NCI-H446 (cell line): ENCODE results near the gene AEN.

Experiments used
- DNase-seq, 2 experiments: peaks; one replicate each; lab custom pipeline; 2025; lab: John Stamatoyannopoulos, UW

AEN gene

GRCh38 chr15:88678755-88679154 is 57.6 kb downstream of the AEN start:
- DNase-seq: no peak

- DNase-seq: no peak
Observed at GRCh38 chr15:88680241-88681001, 59.3 kb downstream of the AEN start.

- no peak for DNase-seq
Observed at GRCh38 chr15:88681610-88682221, 60.6 kb downstream of the AEN start.
